GM23338 (cell line): ENCODE measurements around the gene TNK2.

Source experiments
- POLR2AphosphoS5 ChIP-seq: IDR thresholded peaks from 2 replicates; pipeline ENCODE4 v1.6.1; 2016; ENCODE audit warnings: antibody characterized with exemption, low read depth
- TF ChIP-seq, protein P1 (sequence below), 2 experiments: fragments of 200-600 bp in 1 of 2; sonication (generic) in 1 of 2; conservative IDR thresholded peaks; 2 replicates each; pipeline versions ENCODE4 v1.5.1 to v1.6.1; 2016 to 2017; ENCODE audit warnings: antibody characterized with exemption in 2 of 2, low read depth in 2 of 2, mild to moderate bottlenecking in 2 of 2, moderate library complexity in 1 of 2

- TF ChIP-seq, protein P1, sequence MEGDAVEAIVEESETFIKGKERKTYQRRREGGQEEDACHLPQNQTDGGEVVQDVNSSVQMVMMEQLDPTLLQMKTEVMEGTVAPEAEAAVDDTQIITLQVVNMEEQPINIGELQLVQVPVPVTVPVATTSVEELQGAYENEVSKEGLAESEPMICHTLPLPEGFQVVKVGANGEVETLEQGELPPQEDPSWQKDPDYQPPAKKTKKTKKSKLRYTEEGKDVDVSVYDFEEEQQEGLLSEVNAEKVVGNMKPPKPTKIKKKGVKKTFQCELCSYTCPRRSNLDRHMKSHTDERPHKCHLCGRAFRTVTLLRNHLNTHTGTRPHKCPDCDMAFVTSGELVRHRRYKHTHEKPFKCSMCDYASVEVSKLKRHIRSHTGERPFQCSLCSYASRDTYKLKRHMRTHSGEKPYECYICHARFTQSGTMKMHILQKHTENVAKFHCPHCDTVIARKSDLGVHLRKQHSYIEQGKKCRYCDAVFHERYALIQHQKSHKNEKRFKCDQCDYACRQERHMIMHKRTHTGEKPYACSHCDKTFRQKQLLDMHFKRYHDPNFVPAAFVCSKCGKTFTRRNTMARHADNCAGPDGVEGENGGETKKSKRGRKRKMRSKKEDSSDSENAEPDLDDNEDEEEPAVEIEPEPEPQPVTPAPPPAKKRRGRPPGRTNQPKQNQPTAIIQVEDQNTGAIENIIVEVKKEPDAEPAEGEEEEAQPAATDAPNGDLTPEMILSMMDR (conservative IDR thresholded peaks at IDR 0.05; ENCODE audit: low read depth in 2 of 2): no peak
- TF ChIP-seq POLR2AphosphoS5: no peak
These were observed 41.5 kb downstream of the TNK2 start for GRCh38 chr3:195866686-195867511.
